Ovary (tissue), 9 donors: ENCODE measurements around the gene SMARCC1. TPM values are rescaled to one million over a fixed set of nuclear protein-coding genes. Genes with fewer than 3 reads are reported as not detected.

ENCODE experiments used
- DNase-seq, 5 donors: peaks; one replicate each; pipeline ENCODE4 v3.0.0-alpha.2; 2019 to 2020
- H3K27ac ChIP-seq, 2 donors: fragments of 200-600 bp; one replicate each; pipeline versions ENCODE4 v1.5.1 to v1.8.0; 2019 to 2022
- H3K27me3 ChIP-seq: fragments of 200-600 bp; one replicate; pipeline ENCODE4 v1.8.0; 2022
- H3K36me3 ChIP-seq: fragments of 200-600 bp; sonication (generic); one replicate; pipeline ENCODE4 v1.5.1; 2019
- H3K4me1 ChIP-seq: one replicate; pipeline ENCODE4 v1.8.1; 2013; ENCODE audit warnings: mild to moderate bottlenecking, moderate library complexity; ENCODE audit not compliant: insufficient read depth
- H3K4me3 ChIP-seq: fragments of 200-600 bp; sonication (generic); one replicate; pipeline ENCODE4 v1.5.1; 2017
- H3K9me3 ChIP-seq, 2 donors: fragments of 200-600 bp in 1 of 2; sonication (generic) in 1 of 2; one replicate each; pipeline versions ENCODE4 v1.5.1 to v1.8.1; 2013 to 2019; ENCODE audit warnings: mild to moderate bottlenecking in 1 of 2, moderate library complexity in 1 of 2
- EP300 ChIP-seq: sonication (generic); formaldehyde crosslinking; IDR thresholded peaks from one replicate; pipeline ENCODE4 v1.6.1; 2017; ENCODE audit warnings: antibody characterized with exemption
- POLR2A ChIP-seq: fragments of 450-650 bp; IDR thresholded peaks from one replicate; pipeline ENCODE4 v1.6.1; 2017; ENCODE audit warnings: antibody characterized with exemption, mild to moderate bottlenecking, moderate library complexity
- WGBS, 3 donors: extraction: QIAGEN DNeasy Blood & Tissue Kit in 1 of 3; methylation state at CpG; one replicate each; pipeline versions ENCODE4 v1.1.5 to v1.1.7; 2013 to 2017; 5-methylcytosine and 5-hydroxymethylcytosine counted together
- intact Hi-C, 4 donors: fragments of 100-400 bp; cut with DNase I; formaldehyde crosslinking; loops; one replicate each; pipeline versions ENCODE4 v1.11.0 to v1.15.1; 2022 to 2023
- polyA plus RNA-seq, 2 donors: library from polyadenylated mRNA; stranded (reverse); fragments of 200-250 nt in 1 of 2; fragments of 350-450 nt in 1 of 2; fragmentation: Illumina TruSeq in 1 of 2; extraction: RNeasy Lipid Tissue Mini Kit (QIAGEN cat#74804) in 1 of 2; gene quantifications; one replicate each; pipeline ENCODE4 v1.2.3, GENCODE V29; 2013 to 2014
- total RNA-seq, 7 donors: library from RNA; depleted of rRNA in 2 of 7; stranded (reverse); fragments of >200 nt in 2 of 7; fragmentation: NEBNext Ultra II Directional in 3 of 7; extraction: Animal tissue kit (Norgen Biotek cat#: 25700) in 3 of 7; gene quantifications; one replicate each; pipeline versions ENCODE4 v1.1.0 to v1.2.4, GENCODE V29; 2016 to 2023
- TF ChIP-seq, protein P1 (sequence below), 3 donors: fragments of 450-650 bp in 2 of 3; fragments of 200-600 bp in 1 of 3; IDR thresholded peaks; one replicate each; pipeline versions ENCODE4 v1.5.1 to v1.8.0; 2016 to 2022; ENCODE audit warnings: antibody characterized with exemption in 3 of 3, mild to moderate bottlenecking in 1 of 3
- donor health status: DM: no; HTN: no; CAD: no; lungs with moderate emphysema.
- donor health status: DM: no; HTN: no; CAD: no.
- donor health status: Bipolar disorder and iron deficiency.
- donor health status: DM: yes; HTN: yes; CAD: no.
- donor health status: DM: no; HTN: no; CAD: no.
- donor health status: DM: yes; HTN: yes; CAD: no.

The SMARCC1 gene
- total and polyA plus RNA-seq, 9 donors, result 24.8 to 68.9 (median 60.4) TPM

DNA sequence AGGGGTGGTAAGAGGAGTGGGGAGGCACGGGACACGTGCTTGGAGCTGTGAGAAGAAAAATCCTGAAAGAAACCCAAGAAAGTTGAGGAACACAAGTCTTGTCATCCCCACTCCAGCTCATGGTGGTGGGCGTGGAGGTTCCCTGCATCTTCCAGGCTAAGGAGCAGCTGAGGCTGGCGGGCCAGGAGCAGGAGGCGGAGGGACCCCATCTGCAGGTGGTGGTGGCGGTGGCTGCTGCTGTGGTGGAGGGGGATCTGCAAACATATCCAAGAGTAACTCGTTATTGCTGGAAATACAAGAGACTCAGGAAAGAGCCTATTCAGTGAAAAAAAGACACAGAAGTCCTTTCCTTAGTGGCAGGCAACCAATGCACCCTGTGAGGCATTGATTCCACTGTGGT, 193.6 kb downstream of the SMARCC1 start:
- no peaks in the 10 kb centered on the region for H3K36me3 ChIP-seq
- H3K27me3 ChIP-seq, result no peaks in the 10 kb centered on the region
- no peaks in the 10 kb centered on the region for H3K9me3 ChIP-seq
- no peak overlapping the region for H3K27ac ChIP-seq
- DNase-seq, result no peak
- TF ChIP-seq POLR2A (no peak), EP300 (no peak)
- TF ChIP-seq, protein P1, sequence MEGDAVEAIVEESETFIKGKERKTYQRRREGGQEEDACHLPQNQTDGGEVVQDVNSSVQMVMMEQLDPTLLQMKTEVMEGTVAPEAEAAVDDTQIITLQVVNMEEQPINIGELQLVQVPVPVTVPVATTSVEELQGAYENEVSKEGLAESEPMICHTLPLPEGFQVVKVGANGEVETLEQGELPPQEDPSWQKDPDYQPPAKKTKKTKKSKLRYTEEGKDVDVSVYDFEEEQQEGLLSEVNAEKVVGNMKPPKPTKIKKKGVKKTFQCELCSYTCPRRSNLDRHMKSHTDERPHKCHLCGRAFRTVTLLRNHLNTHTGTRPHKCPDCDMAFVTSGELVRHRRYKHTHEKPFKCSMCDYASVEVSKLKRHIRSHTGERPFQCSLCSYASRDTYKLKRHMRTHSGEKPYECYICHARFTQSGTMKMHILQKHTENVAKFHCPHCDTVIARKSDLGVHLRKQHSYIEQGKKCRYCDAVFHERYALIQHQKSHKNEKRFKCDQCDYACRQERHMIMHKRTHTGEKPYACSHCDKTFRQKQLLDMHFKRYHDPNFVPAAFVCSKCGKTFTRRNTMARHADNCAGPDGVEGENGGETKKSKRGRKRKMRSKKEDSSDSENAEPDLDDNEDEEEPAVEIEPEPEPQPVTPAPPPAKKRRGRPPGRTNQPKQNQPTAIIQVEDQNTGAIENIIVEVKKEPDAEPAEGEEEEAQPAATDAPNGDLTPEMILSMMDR (IDR thresholded peaks at IDR 0.05), result no peak
- intact Hi-C loops, result no loop called here
- 90 to 91% (median 90%) methylated on average over 7 of the region's 7 CpGs for WGBS, 3 donors
- no peaks in the 10 kb centered on the region for H3K4me1 ChIP-seq
- H3K4me3 ChIP-seq, result no peak overlapping the region

DNA sequence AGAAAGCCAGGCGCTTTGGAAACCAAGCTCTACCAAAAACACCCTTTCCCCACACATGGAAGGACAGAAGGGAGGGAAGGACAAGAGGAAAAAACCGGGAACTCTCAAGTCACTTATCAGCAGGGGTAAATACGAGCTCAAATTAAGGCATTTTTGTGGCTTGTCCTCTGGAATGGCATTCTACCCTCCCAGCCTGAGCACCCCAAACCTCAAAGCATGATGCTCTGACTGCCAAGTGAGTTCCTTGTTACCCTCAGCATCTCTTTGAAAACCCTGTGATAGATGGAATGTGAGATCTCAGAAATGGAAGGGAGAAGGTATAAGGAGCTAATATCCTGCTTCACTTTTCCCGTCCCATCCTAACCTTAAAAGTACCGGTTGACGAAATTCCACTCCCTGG, 194.9 kb downstream of the SMARCC1 start:
- H3K4me1 ChIP-seq, result no peaks in the 10 kb centered on the region
- intact Hi-C loops, result no loop called here
- 90 to 94% (median 90%) methylated on average over 6 of the region's 6 CpGs for WGBS, 3 donors
- H3K27ac ChIP-seq, result no peak overlapping the region
- DNase-seq, result no peak
- H3K9me3 ChIP-seq, result no peaks in the 10 kb centered on the region
- TF ChIP-seq, protein P1 (IDR thresholded peaks at IDR 0.05), result no peak
- TF ChIP-seq POLR2A, result no peak
- TF ChIP-seq EP300, result no peak
- H3K27me3 ChIP-seq, result no peaks in the 10 kb centered on the region
- no peak overlapping the region for H3K4me3 ChIP-seq
- no peaks in the 10 kb centered on the region for H3K36me3 ChIP-seq

DNA sequence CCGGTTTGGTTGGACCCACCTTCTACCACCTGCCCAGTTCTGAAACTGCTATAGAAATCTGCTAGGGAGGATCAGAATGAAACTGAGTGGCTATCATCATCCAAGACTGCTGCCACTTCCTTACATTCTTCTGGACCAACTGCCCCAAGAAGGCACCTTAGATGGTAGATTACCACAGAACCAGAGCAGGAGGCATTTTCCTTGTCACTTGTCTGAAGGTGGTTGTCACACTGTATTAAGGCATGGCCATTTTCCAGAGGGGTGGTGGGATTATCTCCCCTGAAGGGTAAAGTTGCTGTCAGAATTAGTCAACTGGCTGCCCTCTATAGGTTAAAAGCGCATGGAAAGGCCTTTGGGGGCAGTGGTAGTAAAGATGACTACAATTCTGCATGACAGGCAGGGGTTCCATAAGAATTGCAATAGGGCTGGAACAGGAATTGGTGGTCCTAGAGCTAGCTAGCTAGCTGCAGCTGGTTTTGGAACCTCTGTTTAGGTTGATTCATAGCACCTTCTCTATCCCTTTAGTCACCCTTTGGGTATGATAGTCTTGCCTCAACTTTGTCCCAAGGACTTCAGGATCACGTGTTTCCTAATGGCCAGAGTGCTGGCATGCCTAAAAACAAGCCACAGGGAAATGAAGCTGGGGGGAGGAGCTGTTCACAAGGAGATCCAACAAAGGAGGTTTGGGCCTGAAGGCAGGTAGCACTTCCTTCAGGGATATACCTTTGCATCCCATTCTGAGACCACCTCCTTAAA, 198.2 kb downstream of the SMARCC1 start:
- Histone ChIP-seq H3K9me3 (no peaks in the 10 kb centered on the region), H3K27me3 (no peaks in the 10 kb centered on the region), H3K27ac (no peak overlapping the region), H3K4me3 (no peak overlapping the region), H3K36me3 (no peaks in the 10 kb centered on the region), H3K4me1 (no peaks in the 10 kb centered on the region)
- intact Hi-C loops, result no loop called here
- TF ChIP-seq, protein P1 (IDR thresholded peaks at IDR 0.05), result no peak
- TF ChIP-seq POLR2A (no peak), EP300 (no peak)
- 70 to 79% (median 76%) methylated on average over 3 of the region's 3 CpGs for WGBS, 3 donors
- no peak for DNase-seq

DNA sequence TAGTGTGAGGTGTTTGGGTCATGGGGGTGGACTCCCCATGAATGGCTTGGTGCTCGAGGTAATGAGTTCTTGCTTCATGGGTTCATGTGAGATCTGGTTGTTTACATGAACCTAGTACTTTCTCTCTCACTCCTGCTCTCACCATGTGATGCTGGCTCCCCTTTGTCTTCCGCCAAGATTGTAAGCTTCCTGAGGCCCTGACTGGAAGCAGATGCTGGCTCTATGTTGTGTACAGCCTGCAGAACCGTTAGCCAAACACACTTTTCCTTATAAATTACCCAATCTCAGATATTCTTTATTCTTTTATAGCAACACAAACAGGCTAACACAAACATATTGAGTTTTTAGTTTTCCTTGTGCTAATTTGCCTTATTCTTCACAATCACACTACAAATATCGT, 199.9 kb downstream of the SMARCC1 start:
- TF ChIP-seq, protein P1 (IDR thresholded peaks at IDR 0.05), result no peak
- TF ChIP-seq EP300, result no peak
- no peak for TF ChIP-seq POLR2A
- intact Hi-C loops, result no loop called here
- 63 to 84% (median 67%) methylated on average over 4 of the region's 4 CpGs for WGBS, 3 donors
- no peaks in the 10 kb centered on the region for H3K36me3 ChIP-seq
- no peak overlapping the region for H3K4me3 ChIP-seq
- no peaks in the 10 kb centered on the region for H3K9me3 ChIP-seq
- no peak for DNase-seq
- no peaks in the 10 kb centered on the region for H3K27me3 ChIP-seq
- peaks cover 4% of the 10 kb centered on the region for H3K4me1 ChIP-seq
- H3K27ac ChIP-seq, result no peak overlapping the region
